ENCODE results near the gene CRABP1. TPM values are rescaled to one million over a fixed set of nuclear protein-coding genes. Genes with fewer than 3 reads are reported as not detected.
"Not testable (repeated sequence)": the region's sequence is repeated elsewhere in the genome, so short reads cannot be mapped to it uniquely, and the experiment has no call there.

Gene CRABP1
- total and polyA plus RNA-seq, 2 donors from 2014 or later: 61.0 TPM; not detected in 1

DNA sequence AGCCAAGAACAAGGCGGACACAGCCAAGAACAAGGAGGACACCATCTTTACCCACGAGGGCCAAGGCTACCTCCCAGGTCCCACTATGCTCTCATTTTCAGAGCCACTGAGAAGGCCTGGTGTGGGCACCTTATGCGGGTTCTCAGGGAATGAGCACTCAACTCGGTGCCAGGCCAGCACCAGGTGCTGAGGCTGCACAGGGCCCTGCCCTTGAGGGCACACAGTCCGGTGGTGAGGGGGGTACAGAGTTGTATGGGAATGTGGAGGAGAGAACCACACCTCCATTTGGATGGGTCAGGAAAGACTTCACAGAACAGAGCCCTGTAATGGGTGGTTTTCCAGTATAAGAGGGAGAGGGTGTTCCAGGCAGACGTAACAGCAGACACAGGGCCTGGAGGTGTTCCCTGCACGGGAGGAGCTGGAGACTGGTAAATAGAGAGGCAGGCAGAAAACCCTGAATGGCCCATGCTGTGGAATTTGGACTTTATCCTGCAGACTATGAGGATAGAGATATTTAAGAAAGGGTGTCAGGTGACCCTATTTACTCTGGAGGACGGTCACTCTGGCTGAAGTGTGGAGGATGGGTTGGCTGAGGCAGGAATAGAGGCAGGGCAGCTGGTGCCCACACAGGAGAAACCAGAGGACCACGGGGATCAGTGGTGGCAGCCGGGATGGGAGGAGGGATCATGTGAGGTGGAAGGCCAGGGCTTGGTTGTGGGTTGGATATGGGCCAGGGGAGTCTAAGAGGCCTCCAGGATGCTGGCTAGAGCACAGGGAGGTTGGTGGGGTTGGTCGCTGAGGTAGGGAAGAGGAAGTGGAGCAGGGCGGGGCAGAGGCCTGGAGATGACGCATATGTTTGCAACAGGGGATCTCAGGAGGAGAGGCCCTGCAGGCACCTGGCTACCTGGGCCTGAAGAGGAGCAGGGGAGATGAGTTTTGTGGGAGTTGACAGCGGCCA lies 34.6 kb downstream of the CRABP1 start:
- Histone ChIP-seq H3K4me3 (ENCODE audit: low read length in 3 of 3) (no peak overlapping the region), H3K9me3 (ENCODE audit: control insufficient read depth in 2 of 3, insufficient read depth in 1 of 3, low read length in 3 of 3) (no peaks in the 10 kb centered on the region), H3K27ac (ENCODE audit: low read depth in 2 of 2, low read length in 2 of 2) (peak overlapping the region in 1 of 2 donors; percentile 51), H3K36me3 (ENCODE audit: control insufficient read depth in 2 of 3, insufficient read depth in 3 of 3, low read length in 3 of 3) (no peaks in the 10 kb centered on the region), H3K9ac (ENCODE audit: low read length in 3 of 3) (no peak overlapping the region), H3K4me1 (ENCODE audit: control insufficient read depth in 2 of 3, insufficient read depth in 2 of 3, low read depth in 1 of 3, low read length in 3 of 3) (no peaks in the 10 kb centered on the region), H3K27me3 (ENCODE audit: control insufficient read depth, insufficient read depth, low read length) (no peaks in the 10 kb centered on the region)
- DNase-seq (no peak), FAIRE-seq (no peak)
- intact Hi-C loops (cut with DNase I): no loop called here
- TF ChIP-seq, protein P1, sequence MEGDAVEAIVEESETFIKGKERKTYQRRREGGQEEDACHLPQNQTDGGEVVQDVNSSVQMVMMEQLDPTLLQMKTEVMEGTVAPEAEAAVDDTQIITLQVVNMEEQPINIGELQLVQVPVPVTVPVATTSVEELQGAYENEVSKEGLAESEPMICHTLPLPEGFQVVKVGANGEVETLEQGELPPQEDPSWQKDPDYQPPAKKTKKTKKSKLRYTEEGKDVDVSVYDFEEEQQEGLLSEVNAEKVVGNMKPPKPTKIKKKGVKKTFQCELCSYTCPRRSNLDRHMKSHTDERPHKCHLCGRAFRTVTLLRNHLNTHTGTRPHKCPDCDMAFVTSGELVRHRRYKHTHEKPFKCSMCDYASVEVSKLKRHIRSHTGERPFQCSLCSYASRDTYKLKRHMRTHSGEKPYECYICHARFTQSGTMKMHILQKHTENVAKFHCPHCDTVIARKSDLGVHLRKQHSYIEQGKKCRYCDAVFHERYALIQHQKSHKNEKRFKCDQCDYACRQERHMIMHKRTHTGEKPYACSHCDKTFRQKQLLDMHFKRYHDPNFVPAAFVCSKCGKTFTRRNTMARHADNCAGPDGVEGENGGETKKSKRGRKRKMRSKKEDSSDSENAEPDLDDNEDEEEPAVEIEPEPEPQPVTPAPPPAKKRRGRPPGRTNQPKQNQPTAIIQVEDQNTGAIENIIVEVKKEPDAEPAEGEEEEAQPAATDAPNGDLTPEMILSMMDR (IDR thresholded peaks at IDR 0.05; ENCODE audit: borderline replicate concordance, extremely low read depth, insufficient read depth): no peak

DNA sequence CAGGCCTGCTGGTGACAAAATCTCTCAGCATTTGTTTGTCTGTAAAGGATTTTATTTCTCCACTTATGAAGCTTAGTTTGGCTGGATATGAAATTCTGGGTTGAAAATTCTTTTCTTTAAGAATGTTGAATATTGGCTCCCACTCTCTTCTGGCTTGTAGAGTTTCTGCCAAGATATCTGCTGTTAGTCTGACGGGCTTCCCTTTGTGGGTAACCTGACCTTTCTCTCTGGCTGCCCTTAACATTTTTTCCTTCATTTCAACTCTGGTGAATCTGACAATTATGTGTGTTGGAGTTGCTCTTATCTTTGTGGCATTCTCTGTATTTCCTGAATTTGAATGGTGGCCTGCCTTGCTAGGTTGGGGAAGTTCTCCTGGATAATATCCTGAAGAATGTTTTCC lies 40.0 kb downstream of the CRABP1 start:
- intact Hi-C loops (cut with DNase I); FAIRE-seq; H3K27ac ChIP-seq (ENCODE audit: low read depth in 2 of 2, low read length in 2 of 2); H3K4me3 ChIP-seq (ENCODE audit: low read length in 3 of 3); H3K9ac ChIP-seq (ENCODE audit: low read length in 3 of 3); H3K36me3 ChIP-seq (ENCODE audit: control insufficient read depth in 2 of 3, insufficient read depth in 3 of 3, low read length in 3 of 3); H3K9me3 ChIP-seq (ENCODE audit: control insufficient read depth in 2 of 3, insufficient read depth in 1 of 3, low read length in 3 of 3); H3K27me3 ChIP-seq (ENCODE audit: control insufficient read depth, insufficient read depth, low read length); H3K4me1 ChIP-seq (ENCODE audit: control insufficient read depth in 2 of 3, insufficient read depth in 2 of 3, low read depth in 1 of 3, low read length in 3 of 3); DNase-seq: not testable (repeated sequence)

DNA sequence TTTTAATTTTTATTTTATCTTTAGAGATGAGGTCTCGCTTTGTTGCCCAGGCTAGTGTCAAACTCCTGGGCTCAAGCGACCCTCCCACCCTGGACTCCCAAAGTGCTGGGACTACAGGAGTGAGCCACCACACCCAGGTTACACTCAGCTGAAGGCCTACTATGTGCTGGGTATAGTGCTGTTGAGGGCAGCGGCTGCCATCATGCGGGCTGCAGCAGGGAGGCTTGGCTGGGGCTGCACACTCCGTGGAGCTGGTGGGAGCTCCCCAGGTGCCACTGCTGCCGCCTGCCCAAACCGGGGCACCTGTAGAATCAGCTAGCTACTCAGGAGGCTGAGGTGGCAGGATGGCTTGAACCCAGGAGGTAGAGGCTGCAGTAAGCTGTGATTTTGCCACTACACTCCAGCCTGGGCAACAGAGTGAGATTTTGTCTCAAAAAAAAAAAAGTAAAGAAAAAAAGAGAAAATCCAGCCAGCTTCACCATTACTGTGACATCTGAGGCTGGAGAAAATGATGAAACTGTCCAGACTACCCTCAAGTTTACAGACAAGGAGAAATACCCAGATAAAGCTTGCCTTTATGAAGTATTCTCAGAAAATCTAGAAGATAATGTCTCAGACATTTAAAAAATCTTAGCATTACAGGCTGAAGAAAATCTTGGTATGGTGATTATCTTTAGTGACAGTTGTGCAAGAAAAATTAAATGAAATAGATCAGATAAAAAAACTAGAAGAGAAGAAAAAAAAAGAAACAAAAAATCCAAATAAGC lies 42.1 kb downstream of the CRABP1 start:
- H3K9me3 ChIP-seq (ENCODE audit: control insufficient read depth in 2 of 3, insufficient read depth in 1 of 3, low read length in 3 of 3): no peaks in the 10 kb centered on the region
- no peak for DNase-seq
- no peak overlapping the region for H3K27ac ChIP-seq (ENCODE audit: low read depth in 2 of 2, low read length in 2 of 2)
- H3K36me3 ChIP-seq (ENCODE audit: control insufficient read depth in 2 of 3, insufficient read depth in 3 of 3, low read length in 3 of 3): no peaks in the 10 kb centered on the region
- intact Hi-C loops (cut with DNase I): no loop called here
- no peaks in the 10 kb centered on the region for H3K4me1 ChIP-seq (ENCODE audit: control insufficient read depth in 2 of 3, insufficient read depth in 2 of 3, low read depth in 1 of 3, low read length in 3 of 3)
- no peak overlapping the region for H3K9ac ChIP-seq (ENCODE audit: low read length in 3 of 3)
- no peak for FAIRE-seq
- TF ChIP-seq, protein P1 (IDR thresholded peaks at IDR 0.05; ENCODE audit: borderline replicate concordance, extremely low read depth, insufficient read depth): no peak
- H3K4me3 ChIP-seq (ENCODE audit: low read length in 3 of 3): no peak overlapping the region
- no peaks in the 10 kb centered on the region for H3K27me3 ChIP-seq (ENCODE audit: control insufficient read depth, insufficient read depth, low read length)

DNA sequence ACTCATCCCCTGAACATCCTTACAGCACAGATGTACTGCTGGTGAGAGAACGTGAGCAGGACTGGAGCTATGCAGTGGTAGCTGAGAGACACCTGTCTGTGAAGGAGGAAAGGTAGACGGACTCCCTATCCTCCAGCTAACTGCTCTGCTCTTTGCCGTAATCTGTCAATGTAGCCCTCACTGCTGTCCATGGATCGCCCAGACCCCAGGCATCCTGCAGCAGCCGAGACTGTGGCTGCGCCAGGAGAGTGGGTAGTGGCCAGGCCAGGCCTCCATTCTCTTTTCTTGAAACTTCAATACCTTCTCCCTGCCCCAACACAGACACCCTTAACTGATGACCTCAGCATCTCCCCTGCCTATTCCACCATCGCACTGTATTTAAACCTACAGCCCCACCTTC lies 44.5 kb downstream of the CRABP1 start:
- no peak for FAIRE-seq
- TF ChIP-seq, protein P1 (IDR thresholded peaks at IDR 0.05; ENCODE audit: borderline replicate concordance, extremely low read depth, insufficient read depth): no peak
- H3K4me3 ChIP-seq (ENCODE audit: low read length in 3 of 3): no peak overlapping the region
- no peak overlapping the region for H3K9ac ChIP-seq (ENCODE audit: low read length in 3 of 3)
- no peaks in the 10 kb centered on the region for H3K36me3 ChIP-seq (ENCODE audit: control insufficient read depth in 2 of 3, insufficient read depth in 3 of 3, low read length in 3 of 3)
- DNase-seq: no peak
- no peaks in the 10 kb centered on the region for H3K4me1 ChIP-seq (ENCODE audit: control insufficient read depth in 2 of 3, insufficient read depth in 2 of 3, low read depth in 1 of 3, low read length in 3 of 3)
- intact Hi-C loops (cut with DNase I): no loop called here
- no peaks in the 10 kb centered on the region for H3K9me3 ChIP-seq (ENCODE audit: control insufficient read depth in 2 of 3, insufficient read depth in 1 of 3, low read length in 3 of 3)
- no peaks in the 10 kb centered on the region for H3K27me3 ChIP-seq (ENCODE audit: control insufficient read depth, insufficient read depth, low read length)
- no peak overlapping the region for H3K27ac ChIP-seq (ENCODE audit: low read depth in 2 of 2, low read length in 2 of 2)
